ENCODE data around the gene TBC1D14. TPM values are rescaled to one million over a fixed set of nuclear protein-coding genes. Genes with fewer than 3 reads are reported as not detected.

Gene TBC1D14
- total RNA-seq, 2 donors from 2014 or later = 42.3 to 43.5 TPM

GRCh38 chr4:7018281-7018680, 108.7 kb downstream of the TBC1D14 start:
- no peak overlapping the region for H3K27ac ChIP-seq (ENCODE audit: low read depth, low read length)
- H3K4me3 ChIP-seq (ENCODE audit: low read length) = no peak overlapping the region
- no peak for TF ChIP-seq CTCF (conservative IDR thresholded peaks at IDR 0.05)
- no peak for DNase-seq
- Mint-ChIP-seq H3K36me3 (ENCODE audit: low read depth) (peaks cover 70% of the 10 kb centered on the region), H3K27ac (no peak overlapping the region), H3K9me3 (no peaks in the 10 kb centered on the region), H3K4me3 (no peak overlapping the region), H3K4me1 (peaks cover 13% of the 10 kb centered on the region), H3K27me3 (ENCODE audit: insufficient read depth) (no peaks in the 10 kb centered on the region)
- peaks cover 10% of the 10 kb centered on the region for H3K4me1 ChIP-seq (ENCODE audit: control insufficient read depth, insufficient read depth, low read length)
- 94 to 100% methylated on average over 4 to 9 of the region's 9 CpGs for whole genome bisulfite sequencing, 2 experiments (ENCODE audit: insufficient coverage in 1 of 2, insufficient read length in 1 of 2)
- no peaks in the 10 kb centered on the region for H3K27me3 ChIP-seq (ENCODE audit: control insufficient read depth, insufficient read depth, low read length, poor library complexity, severe bottlenecking)
- H3K36me3 ChIP-seq (ENCODE audit: control insufficient read depth, insufficient read depth, low read length) = peaks cover 79% of the 10 kb centered on the region
- H3K9me3 ChIP-seq (ENCODE audit: control insufficient read depth, low read length) = no peaks in the 10 kb centered on the region
- no peak overlapping the region for H3K9ac ChIP-seq (ENCODE audit: extremely low read depth, low read length, poor library complexity, severe bottlenecking)

GRCh38 chr4:7019367-7019766, 109.7 kb downstream of the TBC1D14 start:
- Histone ChIP-seq H3K9ac (ENCODE audit: extremely low read depth, low read length, poor library complexity, severe bottlenecking) (no peak overlapping the region), H3K27me3 (ENCODE audit: control insufficient read depth, insufficient read depth, low read length, poor library complexity, severe bottlenecking) (no peaks in the 10 kb centered on the region), H3K9me3 (ENCODE audit: control insufficient read depth, low read length) (no peaks in the 10 kb centered on the region), H3K36me3 (ENCODE audit: control insufficient read depth, insufficient read depth, low read length) (peaks cover 73% of the 10 kb centered on the region), H3K27ac (ENCODE audit: low read depth, low read length) (no peak overlapping the region), H3K4me3 (ENCODE audit: low read length) (no peak overlapping the region), H3K4me1 (ENCODE audit: control insufficient read depth, insufficient read depth, low read length) (peaks cover 10% of the 10 kb centered on the region)
- Mint-ChIP-seq H3K27me3 (ENCODE audit: insufficient read depth) (no peaks in the 10 kb centered on the region), H3K36me3 (ENCODE audit: low read depth) (peaks cover 62% of the 10 kb centered on the region), H3K4me1 (peaks cover 13% of the 10 kb centered on the region), H3K27ac (peak overlapping the region; percentile 69), H3K9me3 (no peaks in the 10 kb centered on the region), H3K4me3 (no peak overlapping the region)
- no peak for DNase-seq
- 92 to 97% methylated on average over 4 to 10 of the region's 10 CpGs for WGBS, 2 experiments (ENCODE audit: insufficient coverage in 1 of 2, insufficient read length in 1 of 2)
- TF ChIP-seq CTCF (conservative IDR thresholded peaks at IDR 0.05) = no peak

GRCh38 chr4:7020290-7020689, 110.7 kb downstream of the TBC1D14 start:
- Histone ChIP-seq H3K27me3 (ENCODE audit: control insufficient read depth, insufficient read depth, low read length, poor library complexity, severe bottlenecking) (no peaks in the 10 kb centered on the region), H3K4me3 (ENCODE audit: low read length) (no peak overlapping the region), H3K4me1 (ENCODE audit: control insufficient read depth, insufficient read depth, low read length) (peaks cover 10% of the 10 kb centered on the region), H3K9ac (ENCODE audit: extremely low read depth, low read length, poor library complexity, severe bottlenecking) (no peak overlapping the region), H3K9me3 (ENCODE audit: control insufficient read depth, low read length) (no peaks in the 10 kb centered on the region), H3K36me3 (ENCODE audit: control insufficient read depth, insufficient read depth, low read length) (peaks cover 71% of the 10 kb centered on the region), H3K27ac (ENCODE audit: low read depth, low read length) (no peak overlapping the region)
- H3K4me1 Mint-ChIP-seq = peaks cover 13% of the 10 kb centered on the region
- H3K4me3 Mint-ChIP-seq = no peak overlapping the region
- 84% methylated on average over 2 of the region's 2 CpGs; no CpG with 5 or more reads in 1 of the 2 experiments for WGBS, 2 experiments (ENCODE audit: insufficient coverage in 1 of 2, insufficient read length in 1 of 2)
- no peaks in the 10 kb centered on the region for H3K27me3 Mint-ChIP-seq (ENCODE audit: insufficient read depth)
- no peak for DNase-seq
- peak overlapping the region; percentile 70 for H3K27ac Mint-ChIP-seq
- peaks cover 62% of the 10 kb centered on the region for H3K36me3 Mint-ChIP-seq (ENCODE audit: low read depth)
- H3K9me3 Mint-ChIP-seq = no peaks in the 10 kb centered on the region
- no peak for TF ChIP-seq CTCF (conservative IDR thresholded peaks at IDR 0.05)

Measured in endodermal cell (in vitro differentiated cells).